ENCODE results near the gene LEAP2.
"Not testable (repeated sequence)": the region's sequence is repeated elsewhere in the genome, so short reads cannot be mapped to it uniquely, and the experiment has no call there.

Gene LEAP2

DNA sequence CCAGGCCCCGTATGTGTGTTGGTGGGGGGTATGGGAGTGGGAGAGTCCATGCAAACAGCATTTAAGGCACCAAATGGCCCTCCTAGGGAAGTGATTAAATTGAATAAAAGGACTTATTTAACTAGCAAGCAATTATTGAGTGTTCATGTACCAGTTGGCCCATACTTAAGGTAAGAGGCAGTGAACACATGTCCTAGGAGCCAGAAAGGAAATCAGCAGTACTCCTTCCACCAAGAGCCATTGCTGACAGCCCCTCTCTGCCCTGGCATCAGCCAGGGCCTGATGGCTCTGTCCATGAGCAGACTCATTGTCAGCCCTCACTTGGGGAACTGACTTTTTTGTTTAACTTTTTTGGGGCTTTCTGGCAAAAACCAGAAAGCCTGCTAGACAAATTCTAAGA is 32.6 kb upstream of the LEAP2 start:
- H3K27me3 ChIP-seq (ENCODE audit: control insufficient read depth in 2 of 2, insufficient read depth in 2 of 2, low read length in 2 of 2) = no peaks in the 10 kb centered on the region
- peak overlapping the region; percentile 91 to 93 for H3K27ac ChIP-seq (ENCODE audit: low read depth in 2 of 2, low read length in 2 of 2)
- H3K9me3 ChIP-seq (ENCODE audit: control insufficient read depth in 2 of 2, low read length in 2 of 2) = no peaks in the 10 kb centered on the region
- peaks cover 43 to 49% of the 10 kb centered on the region in 2 donors for H3K4me1 ChIP-seq (ENCODE audit: control insufficient read depth in 2 of 2, insufficient read depth in 2 of 2, low read length in 2 of 2)
- H3K36me3 ChIP-seq (ENCODE audit: control insufficient read depth in 2 of 2, insufficient read depth in 2 of 2, low read length in 2 of 2) = no peaks in the 10 kb centered on the region
- H3K9ac ChIP-seq (ENCODE audit: low read depth in 1 of 2, low read length in 2 of 2) = peak overlapping the region in 1 of 2 donors; percentile 35
- no peak overlapping the region for H3K4me3 ChIP-seq (ENCODE audit: low read length in 2 of 2)

DNA sequence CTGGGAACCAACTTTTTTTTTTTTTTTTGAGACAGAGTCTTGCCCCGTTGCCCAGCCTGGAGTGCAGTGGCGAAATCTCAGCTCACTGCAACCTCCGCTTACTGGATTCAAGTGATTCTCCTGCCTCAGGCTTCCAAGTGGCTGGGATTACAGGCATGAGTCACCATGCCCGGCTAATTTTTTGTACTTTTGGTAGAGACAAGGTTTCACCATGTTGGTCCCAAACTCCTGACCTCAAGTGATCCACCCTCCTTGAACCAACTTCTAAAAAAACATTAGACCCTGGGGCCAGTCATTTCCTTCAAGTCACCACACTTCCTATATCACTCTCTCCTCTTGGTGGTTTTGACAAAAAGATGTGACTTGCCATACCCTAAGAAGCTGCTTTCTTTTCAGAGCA is 32.2 kb upstream of the LEAP2 start:
- no peak overlapping the region for H3K9ac ChIP-seq (ENCODE audit: low read depth in 1 of 2, low read length in 2 of 2)
- peak overlapping the region; percentile 91 to 93 for H3K27ac ChIP-seq (ENCODE audit: low read depth in 2 of 2, low read length in 2 of 2)
- H3K4me1 ChIP-seq (ENCODE audit: control insufficient read depth in 2 of 2, insufficient read depth in 2 of 2, low read length in 2 of 2) = peaks cover 39 to 45% of the 10 kb centered on the region in 2 donors
- no peaks in the 10 kb centered on the region for H3K9me3 ChIP-seq (ENCODE audit: control insufficient read depth in 2 of 2, low read length in 2 of 2)
- H3K36me3 ChIP-seq (ENCODE audit: control insufficient read depth in 2 of 2, insufficient read depth in 2 of 2, low read length in 2 of 2) = no peaks in the 10 kb centered on the region
- H3K27me3 ChIP-seq (ENCODE audit: control insufficient read depth in 2 of 2, insufficient read depth in 2 of 2, low read length in 2 of 2) = no peaks in the 10 kb centered on the region
- H3K4me3 ChIP-seq (ENCODE audit: low read length in 2 of 2) = no peak overlapping the region

DNA sequence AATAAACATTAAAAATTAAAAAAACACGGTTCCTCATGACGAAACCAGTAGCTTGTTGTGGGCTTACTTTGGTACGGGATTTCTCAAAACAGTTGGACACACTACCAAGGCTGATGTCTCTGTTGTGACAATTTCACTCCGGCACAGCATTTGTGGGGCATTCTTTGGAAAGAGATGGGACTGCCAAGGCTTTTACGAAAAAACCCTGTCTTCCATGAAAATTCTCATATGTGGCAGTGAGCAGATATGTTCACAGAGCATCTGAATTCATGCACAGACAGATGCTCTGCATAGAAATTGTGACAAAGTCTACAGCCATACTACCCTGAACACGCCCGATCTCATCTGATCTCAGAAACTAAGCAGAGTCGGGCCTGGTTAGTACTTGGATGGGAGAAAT is 25.2 kb upstream of the LEAP2 start:
- H3K27ac ChIP-seq (ENCODE audit: low read depth in 2 of 2, low read length in 2 of 2) = no peak overlapping the region

DNA sequence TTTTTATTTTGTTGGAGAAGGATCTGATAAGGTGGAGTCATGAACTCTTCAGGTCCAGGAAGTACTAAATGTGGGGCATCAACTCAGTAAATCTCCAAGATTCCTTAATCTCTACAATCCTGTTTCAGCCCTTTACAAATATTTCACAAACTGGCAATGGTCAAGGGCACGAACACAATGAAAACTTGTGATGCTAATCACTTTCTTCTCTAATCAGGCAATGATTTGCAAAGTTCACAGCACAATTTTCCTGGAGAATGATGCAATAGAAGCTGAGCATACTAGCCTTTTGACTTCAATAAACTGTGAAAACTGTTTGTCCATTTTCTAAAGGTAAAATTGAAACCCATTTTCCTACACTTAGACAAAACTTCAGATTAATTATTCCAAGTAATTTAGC is 24.1 kb upstream of the LEAP2 start:
- H3K9me3 ChIP-seq (ENCODE audit: control insufficient read depth in 2 of 2, low read length in 2 of 2) = no peaks in the 10 kb centered on the region
- H3K4me3 ChIP-seq (ENCODE audit: low read length in 2 of 2) = no peak overlapping the region
- no peak overlapping the region for H3K27ac ChIP-seq (ENCODE audit: low read depth in 2 of 2, low read length in 2 of 2)
- H3K36me3 ChIP-seq (ENCODE audit: control insufficient read depth in 2 of 2, insufficient read depth in 2 of 2, low read length in 2 of 2) = no peaks in the 10 kb centered on the region
- no peak overlapping the region for H3K9ac ChIP-seq (ENCODE audit: low read depth in 1 of 2, low read length in 2 of 2)
- no peaks in the 10 kb centered on the region for H3K4me1 ChIP-seq (ENCODE audit: control insufficient read depth in 2 of 2, insufficient read depth in 2 of 2, low read length in 2 of 2)
- H3K27me3 ChIP-seq (ENCODE audit: control insufficient read depth in 2 of 2, insufficient read depth in 2 of 2, low read length in 2 of 2) = no peaks in the 10 kb centered on the region

More for the DNA sequence above, 25.2 kb upstream of the LEAP2 start:
- Histone ChIP-seq H3K27me3 (ENCODE audit: control insufficient read depth in 2 of 2, insufficient read depth in 2 of 2, low read length in 2 of 2) (no peaks in the 10 kb centered on the region), H3K36me3 (ENCODE audit: control insufficient read depth in 2 of 2, insufficient read depth in 2 of 2, low read length in 2 of 2) (no peaks in the 10 kb centered on the region), H3K9ac (ENCODE audit: low read depth in 1 of 2, low read length in 2 of 2) (no peak overlapping the region), H3K4me3 (ENCODE audit: low read length in 2 of 2) (no peak overlapping the region), H3K9me3 (ENCODE audit: control insufficient read depth in 2 of 2, low read length in 2 of 2) (no peaks in the 10 kb centered on the region), H3K4me1 (ENCODE audit: control insufficient read depth in 2 of 2, insufficient read depth in 2 of 2, low read length in 2 of 2) (no peaks in the 10 kb centered on the region)

DNA sequence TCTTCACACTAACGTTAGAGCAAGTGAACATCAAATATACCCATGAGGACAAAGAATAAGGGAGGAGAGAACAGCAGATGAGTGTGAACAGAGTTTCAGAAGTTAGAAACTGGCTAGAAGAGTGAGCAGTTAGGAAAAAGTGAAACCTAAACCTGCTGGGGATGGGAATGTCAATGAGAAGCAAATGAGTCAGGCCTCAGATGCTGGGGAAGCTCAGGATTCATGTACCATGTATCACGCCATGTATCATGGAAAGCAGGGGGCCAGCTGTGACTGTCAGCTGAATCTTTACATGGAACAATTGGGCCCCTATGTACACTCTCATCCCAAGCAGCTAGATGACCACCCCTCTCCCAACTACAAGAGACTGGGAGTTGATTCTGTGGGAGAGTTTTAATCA is 23.4 kb upstream of the LEAP2 start:
- Histone ChIP-seq H3K4me1 (ENCODE audit: control insufficient read depth in 2 of 2, insufficient read depth in 2 of 2, low read length in 2 of 2) (no peaks in the 10 kb centered on the region), H3K9ac (ENCODE audit: low read depth in 1 of 2, low read length in 2 of 2) (no peak overlapping the region), H3K36me3 (ENCODE audit: control insufficient read depth in 2 of 2, insufficient read depth in 2 of 2, low read length in 2 of 2) (no peaks in the 10 kb centered on the region), H3K27me3 (ENCODE audit: control insufficient read depth in 2 of 2, insufficient read depth in 2 of 2, low read length in 2 of 2) (no peaks in the 10 kb centered on the region), H3K9me3 (ENCODE audit: control insufficient read depth in 2 of 2, low read length in 2 of 2) (no peaks in the 10 kb centered on the region), H3K27ac (ENCODE audit: low read depth in 2 of 2, low read length in 2 of 2) (no peak overlapping the region), H3K4me3 (ENCODE audit: low read length in 2 of 2) (no peak overlapping the region)

DNA sequence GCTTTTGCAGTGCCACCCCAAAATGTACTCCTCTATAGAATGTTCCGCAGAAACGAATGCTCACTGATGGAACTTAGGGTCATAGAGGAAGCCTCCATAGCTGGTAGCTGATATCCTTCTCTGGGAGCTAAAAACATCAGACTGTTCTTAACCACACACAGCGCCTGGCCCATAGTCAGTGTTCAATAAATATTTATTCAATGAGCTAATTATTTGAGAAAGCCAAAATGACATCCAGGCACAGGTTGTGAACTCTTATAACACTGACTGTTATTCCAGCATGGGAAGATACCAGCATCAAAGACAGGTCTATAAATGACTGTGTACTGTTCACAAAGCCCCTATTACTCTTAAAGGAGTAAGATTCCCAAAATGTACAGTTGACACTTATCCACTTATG is 20.1 kb upstream of the LEAP2 start:
- no peak overlapping the region for H3K27ac ChIP-seq (ENCODE audit: low read depth in 2 of 2, low read length in 2 of 2)

DNA sequence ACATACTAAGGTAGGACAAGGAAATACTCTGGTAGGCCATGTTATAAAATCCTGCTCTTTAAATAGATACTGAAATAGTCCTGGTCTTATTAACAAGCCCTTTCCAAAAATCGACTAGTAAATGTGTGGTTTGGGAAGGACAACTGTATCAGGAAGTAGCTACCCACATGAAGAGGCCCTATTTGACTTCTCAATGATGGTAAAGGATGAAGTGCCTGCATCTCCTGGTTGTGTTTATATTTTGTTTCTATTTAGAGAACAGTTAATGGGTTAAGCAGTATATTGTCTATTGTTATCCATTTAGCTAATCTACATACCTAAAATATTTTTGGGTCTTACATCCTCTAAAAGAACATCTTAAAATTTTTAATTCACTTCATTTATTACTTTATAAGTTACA is 19.7 kb upstream of the LEAP2 start:
- Histone ChIP-seq H3K36me3 (ENCODE audit: control insufficient read depth in 2 of 2, insufficient read depth in 2 of 2, low read length in 2 of 2) (no peaks in the 10 kb centered on the region), H3K9me3 (ENCODE audit: control insufficient read depth in 2 of 2, low read length in 2 of 2) (no peaks in the 10 kb centered on the region), H3K4me1 (ENCODE audit: control insufficient read depth in 2 of 2, insufficient read depth in 2 of 2, low read length in 2 of 2) (no peaks in the 10 kb centered on the region), H3K27me3 (ENCODE audit: control insufficient read depth in 2 of 2, insufficient read depth in 2 of 2, low read length in 2 of 2) (no peaks in the 10 kb centered on the region), H3K27ac (ENCODE audit: low read depth in 2 of 2, low read length in 2 of 2) (no peak overlapping the region), H3K4me3 (ENCODE audit: low read length in 2 of 2) (no peak overlapping the region), H3K9ac (ENCODE audit: low read depth in 1 of 2, low read length in 2 of 2) (no peak overlapping the region)

More for the DNA sequence above, 20.1 kb upstream of the LEAP2 start:
- H3K4me1 ChIP-seq (ENCODE audit: control insufficient read depth in 2 of 2, insufficient read depth in 2 of 2, low read length in 2 of 2) = no peaks in the 10 kb centered on the region
- no peaks in the 10 kb centered on the region for H3K36me3 ChIP-seq (ENCODE audit: control insufficient read depth in 2 of 2, insufficient read depth in 2 of 2, low read length in 2 of 2)
- no peaks in the 10 kb centered on the region for H3K27me3 ChIP-seq (ENCODE audit: control insufficient read depth in 2 of 2, insufficient read depth in 2 of 2, low read length in 2 of 2)
- no peak overlapping the region for H3K4me3 ChIP-seq (ENCODE audit: low read length in 2 of 2)
- H3K9ac ChIP-seq (ENCODE audit: low read depth in 1 of 2, low read length in 2 of 2) = no peak overlapping the region
- no peaks in the 10 kb centered on the region for H3K9me3 ChIP-seq (ENCODE audit: control insufficient read depth in 2 of 2, low read length in 2 of 2)

DNA sequence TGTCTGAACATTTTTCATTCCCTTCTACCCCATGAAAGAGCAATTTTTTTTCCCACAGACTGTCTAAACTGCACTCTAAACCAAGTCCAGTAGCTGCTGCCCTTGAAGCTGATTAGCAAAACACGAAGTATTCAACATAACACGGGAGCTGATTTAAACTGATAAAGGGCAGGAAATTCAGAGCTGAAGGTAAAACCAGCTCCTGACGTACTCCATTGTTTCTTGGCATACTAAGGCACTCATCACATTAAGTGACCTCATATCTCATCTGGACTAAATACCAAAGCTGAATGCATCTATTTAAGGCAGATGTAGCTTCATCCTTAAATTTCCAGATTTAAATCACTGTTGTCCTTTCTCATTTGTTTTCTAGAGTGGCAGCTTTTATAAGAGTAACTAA is 19.2 kb upstream of the LEAP2 start:
- Histone ChIP-seq H3K4me3 (ENCODE audit: low read length in 2 of 2) (no peak overlapping the region), H3K4me1 (ENCODE audit: control insufficient read depth in 2 of 2, insufficient read depth in 2 of 2, low read length in 2 of 2) (no peaks in the 10 kb centered on the region), H3K9ac (ENCODE audit: low read depth in 1 of 2, low read length in 2 of 2) (no peak overlapping the region), H3K27ac (ENCODE audit: low read depth in 2 of 2, low read length in 2 of 2) (no peak overlapping the region), H3K36me3 (ENCODE audit: control insufficient read depth in 2 of 2, insufficient read depth in 2 of 2, low read length in 2 of 2) (no peaks in the 10 kb centered on the region), H3K9me3 (ENCODE audit: control insufficient read depth in 2 of 2, low read length in 2 of 2) (no peaks in the 10 kb centered on the region), H3K27me3 (ENCODE audit: control insufficient read depth in 2 of 2, insufficient read depth in 2 of 2, low read length in 2 of 2) (no peaks in the 10 kb centered on the region)

DNA sequence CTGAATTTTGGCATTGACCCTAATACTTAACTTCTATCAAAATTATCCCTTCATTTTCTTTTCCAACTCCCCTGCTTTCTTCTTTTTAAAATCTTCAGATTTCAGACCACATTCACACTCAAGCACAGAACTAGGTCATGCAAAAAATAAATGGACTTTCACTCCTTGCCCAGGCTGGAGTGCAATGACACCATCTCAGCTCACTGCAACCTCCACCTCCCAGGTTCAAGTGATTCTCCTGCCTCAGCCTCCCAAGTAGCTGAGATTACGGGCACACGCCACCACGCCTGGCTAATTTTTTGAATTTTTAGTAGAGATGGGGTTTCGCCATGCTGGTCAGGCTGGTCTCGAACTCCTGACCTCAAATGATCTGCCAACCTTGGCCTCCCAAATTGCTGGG is 18.5 kb upstream of the LEAP2 start:
- not testable (repeated sequence) for H3K27me3 ChIP-seq (ENCODE audit: control insufficient read depth in 2 of 2, insufficient read depth in 2 of 2, low read length in 2 of 2); H3K27ac ChIP-seq (ENCODE audit: low read depth in 2 of 2, low read length in 2 of 2); H3K36me3 ChIP-seq (ENCODE audit: control insufficient read depth in 2 of 2, insufficient read depth in 2 of 2, low read length in 2 of 2); H3K9me3 ChIP-seq (ENCODE audit: control insufficient read depth in 2 of 2, low read length in 2 of 2); H3K9ac ChIP-seq (ENCODE audit: low read depth in 1 of 2, low read length in 2 of 2); H3K4me3 ChIP-seq (ENCODE audit: low read length in 2 of 2); H3K4me1 ChIP-seq (ENCODE audit: control insufficient read depth in 2 of 2, insufficient read depth in 2 of 2, low read length in 2 of 2)

DNA sequence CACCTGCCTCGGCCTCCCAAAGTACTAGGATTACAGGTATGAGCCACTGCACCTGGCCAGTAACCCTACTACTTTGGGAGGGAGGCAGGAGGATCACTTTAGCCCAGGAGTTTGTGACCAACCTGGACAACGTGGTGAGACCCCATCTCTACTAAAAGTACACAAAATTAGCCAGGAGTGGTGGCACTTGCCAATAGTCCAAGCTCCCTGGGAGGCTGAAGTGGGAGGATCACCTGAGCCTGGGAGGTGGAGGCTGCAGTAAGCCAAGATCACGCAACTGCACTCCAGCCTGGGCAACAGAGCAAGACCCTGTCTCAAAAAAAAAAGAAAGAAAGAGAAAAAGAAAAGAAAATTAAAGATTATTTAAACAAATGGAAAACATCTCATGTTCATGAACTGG is 17.5 kb upstream of the LEAP2 start:
- Histone ChIP-seq H3K4me1 (ENCODE audit: control insufficient read depth in 2 of 2, insufficient read depth in 2 of 2, low read length in 2 of 2) (no peaks in the 10 kb centered on the region), H3K36me3 (ENCODE audit: control insufficient read depth in 2 of 2, insufficient read depth in 2 of 2, low read length in 2 of 2) (no peaks in the 10 kb centered on the region), H3K27ac (ENCODE audit: low read depth in 2 of 2, low read length in 2 of 2) (no peak overlapping the region), H3K4me3 (ENCODE audit: low read length in 2 of 2) (no peak overlapping the region), H3K27me3 (ENCODE audit: control insufficient read depth in 2 of 2, insufficient read depth in 2 of 2, low read length in 2 of 2) (no peaks in the 10 kb centered on the region), H3K9me3 (ENCODE audit: control insufficient read depth in 2 of 2, low read length in 2 of 2) (no peaks in the 10 kb centered on the region), H3K9ac (ENCODE audit: low read depth in 1 of 2, low read length in 2 of 2) (no peak overlapping the region)

DNA sequence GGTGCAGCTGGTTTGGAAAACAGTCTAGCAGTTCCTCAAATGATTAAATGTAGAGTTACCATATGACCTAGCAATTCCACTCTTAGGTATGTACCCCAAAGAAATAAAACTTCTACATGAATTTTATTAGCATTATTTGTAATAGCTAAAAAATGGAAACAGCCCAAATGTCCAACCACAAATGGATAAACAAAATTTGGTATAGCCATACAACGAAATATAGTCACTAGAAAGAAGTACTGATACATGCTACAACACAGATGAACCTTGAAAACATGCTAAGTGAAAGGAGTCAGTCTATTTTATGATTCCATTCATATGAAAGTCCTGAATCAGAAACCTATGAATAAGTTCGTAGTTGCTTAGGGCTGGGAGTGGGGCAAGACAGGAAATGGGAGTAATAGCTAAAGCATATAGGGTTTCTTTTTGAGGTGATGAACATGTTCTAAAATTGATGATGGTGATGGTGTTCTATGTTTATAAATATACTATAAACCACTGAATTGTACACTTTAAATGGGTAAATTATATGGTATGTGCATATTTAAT is 13.5 kb upstream of the LEAP2 start:
- H3K4me3 ChIP-seq (ENCODE audit: low read length in 2 of 2) = no peak overlapping the region
- H3K4me1 ChIP-seq (ENCODE audit: control insufficient read depth in 2 of 2, insufficient read depth in 2 of 2, low read length in 2 of 2) = no peaks in the 10 kb centered on the region
- H3K27me3 ChIP-seq (ENCODE audit: control insufficient read depth in 2 of 2, insufficient read depth in 2 of 2, low read length in 2 of 2) = no peaks in the 10 kb centered on the region
- no peak overlapping the region for H3K27ac ChIP-seq (ENCODE audit: low read depth in 2 of 2, low read length in 2 of 2)
- no peaks in the 10 kb centered on the region for H3K9me3 ChIP-seq (ENCODE audit: control insufficient read depth in 2 of 2, low read length in 2 of 2)
- no peaks in the 10 kb centered on the region for H3K36me3 ChIP-seq (ENCODE audit: control insufficient read depth in 2 of 2, insufficient read depth in 2 of 2, low read length in 2 of 2)
- no peak overlapping the region for H3K9ac ChIP-seq (ENCODE audit: low read depth in 1 of 2, low read length in 2 of 2)
